ENCODE measurements around the gene CFP.
A peak's percentile ranks its signal among the peaks of the same experiment; 100 is the strongest.

The CFP gene

GRCh38 chrX:47579537-47579936 lies 50.2 kb downstream of the CFP start:
- peak; percentile 60 for DNase-seq (ENCODE audit: low read depth)
- H3K4me3 ChIP-seq (ENCODE audit: low read depth, low read length): no peak overlapping the region

GRCh38 chrX:47578692-47579091 lies 51.0 kb downstream of the CFP start:
- no peak overlapping the region for H3K4me3 ChIP-seq (ENCODE audit: low read depth, low read length)
- no peak for DNase-seq (ENCODE audit: low read depth)

DNA sequence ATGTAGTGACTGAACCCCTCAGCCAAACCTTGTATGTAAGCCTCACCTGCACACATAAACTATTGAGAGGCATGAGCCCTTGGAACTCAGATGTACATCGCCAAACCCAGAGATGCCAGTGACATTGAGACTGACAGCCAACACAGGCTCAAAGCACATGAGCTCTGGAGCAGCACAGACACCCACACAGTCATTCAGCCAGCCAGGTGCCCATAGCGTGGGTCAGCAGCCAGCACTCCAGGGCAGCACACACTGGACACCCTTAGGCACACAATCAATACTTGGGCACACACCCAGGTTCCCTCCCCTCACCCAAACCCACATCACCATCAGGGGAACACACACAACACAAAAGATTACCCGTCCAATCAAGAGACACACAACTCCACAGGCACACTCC lies 51.8 kb downstream of the CFP start:
- no peak for DNase-seq (ENCODE audit: low read depth)
- no peak overlapping the region for H3K4me3 ChIP-seq (ENCODE audit: low read depth, low read length)

- no peak overlapping the region for H3K4me3 ChIP-seq (ENCODE audit: low read depth, low read length)
- no peak for DNase-seq (ENCODE audit: low read depth)
These were observed 52.3 kb downstream of the CFP start for GRCh38 chrX:47577424-47577823.

DNA sequence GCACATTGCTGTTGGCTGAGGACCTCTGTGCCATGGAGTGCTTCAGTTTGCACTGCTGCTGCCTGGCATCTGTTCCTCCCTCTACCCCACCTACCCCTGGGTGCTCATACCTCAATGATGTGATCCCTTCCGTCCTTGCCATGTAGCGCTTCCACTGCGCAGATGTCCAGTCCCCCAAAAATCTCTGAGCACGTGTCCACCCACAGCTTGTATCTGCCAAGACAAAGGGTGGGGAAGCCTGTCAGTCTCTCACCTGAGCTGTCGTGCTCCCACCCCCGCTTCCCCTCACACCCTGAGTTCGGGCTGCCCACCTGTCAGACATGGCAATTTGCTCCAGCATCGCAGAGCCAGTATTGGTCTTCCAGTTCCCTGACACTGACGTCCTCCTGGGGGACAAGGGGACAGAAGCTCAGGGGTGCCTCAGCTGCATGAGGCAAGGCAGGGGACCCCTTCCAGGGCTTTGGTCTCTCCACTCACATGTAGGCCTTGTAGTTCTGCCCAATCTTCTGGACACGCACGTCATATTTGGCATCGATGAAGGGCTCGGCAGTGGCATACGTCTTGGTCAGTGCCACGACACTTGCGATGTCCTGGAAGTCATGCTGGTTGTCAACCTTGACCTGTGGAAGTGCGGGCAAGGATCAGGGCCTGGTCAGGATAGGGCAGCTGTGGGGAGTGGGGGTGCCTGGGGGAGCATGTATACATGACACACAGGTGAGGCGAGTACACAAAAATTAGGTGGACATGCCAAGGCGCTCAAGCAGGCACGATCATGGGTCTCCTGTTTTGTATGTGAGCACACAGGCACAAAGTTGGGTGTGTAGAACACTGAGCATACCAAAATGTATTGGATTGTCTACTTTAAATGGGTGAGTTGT lies 53.5 kb downstream of the CFP start:
- no peak overlapping the region for H3K4me3 ChIP-seq (ENCODE audit: low read depth, low read length)
- DNase-seq (ENCODE audit: low read depth): no peak

DNA sequence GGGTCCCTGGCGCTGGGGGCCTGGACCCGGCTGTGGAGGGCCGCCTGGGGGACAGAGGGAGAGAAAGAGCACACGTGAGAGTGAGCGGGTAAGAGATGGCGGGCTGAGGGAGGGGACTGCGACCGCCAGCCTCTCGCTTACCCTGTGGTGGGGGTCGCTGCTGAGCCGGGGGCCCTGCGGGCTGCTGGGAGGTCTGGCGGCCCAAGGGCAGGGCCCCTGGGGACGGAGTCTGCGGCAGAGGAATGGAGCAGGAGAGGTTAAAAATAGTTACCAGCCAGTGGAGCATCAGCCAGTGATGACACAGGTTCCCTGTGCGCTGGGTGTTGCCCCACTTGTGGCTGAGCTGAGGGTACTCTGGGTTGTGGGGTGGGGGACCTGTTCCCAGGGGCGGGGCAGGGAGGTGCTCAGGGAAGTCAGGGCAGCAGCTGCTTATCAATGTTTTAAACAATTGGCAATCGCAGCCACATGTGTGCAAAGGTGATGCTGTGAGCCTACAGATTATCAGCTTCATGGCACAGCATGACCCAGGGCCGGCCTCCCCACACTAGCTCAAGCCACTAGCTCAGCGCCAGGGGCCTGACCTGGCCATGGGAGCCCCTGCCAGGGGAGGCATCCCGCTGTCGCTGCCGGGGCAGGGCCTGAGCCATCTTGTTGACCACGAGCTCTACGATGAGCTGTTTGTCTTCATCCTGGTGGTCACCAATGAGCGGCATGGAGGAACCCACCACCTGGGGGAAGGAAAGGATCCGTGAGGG lies 55.0 kb downstream of the CFP start:
- no peak for DNase-seq (ENCODE audit: low read depth)
- H3K4me3 ChIP-seq (ENCODE audit: low read depth, low read length): peak overlapping the region; percentile 5

- DNase-seq (ENCODE audit: low read depth): no peak
- peak overlapping the region; percentile 23 for H3K4me3 ChIP-seq (ENCODE audit: low read depth, low read length)
These were observed 55.6 kb downstream of the CFP start for GRCh38 chrX:47574076-47574546.

- no peak for DNase-seq (ENCODE audit: low read depth)
- H3K4me3 ChIP-seq (ENCODE audit: low read depth, low read length): peak overlapping the region; percentile 23
These were observed 56.2 kb downstream of the CFP start for GRCh38 chrX:47573341-47574075.
